Fibroblast of pulmonary artery (primary cell): ENCODE measurements around the gene EFNA4.
A peak's percentile ranks its signal among the peaks of the same experiment; 100 is the strongest.

Experiments used
- DNase-seq: peaks from one replicate; pipeline ENCODE4 v3.0.0-alpha.2; 2010; ENCODE audit warnings: low read depth
- H3K4me3 ChIP-seq: replicated peaks from 2 replicates; pipeline ENCODE4 v1.5.1; 2011; ENCODE audit warnings: low read depth, mild to moderate bottlenecking, control low read depth, low read length, moderate library complexity
- CTCF ChIP-seq: IDR thresholded peaks from 2 replicates; pipeline ENCODE4 v1.5.1; 2011; ENCODE audit warnings: mild to moderate bottlenecking, control low read depth, low read length, inconsistent platforms; ENCODE audit errors: missing control alignments

EFNA4 gene

GRCh38 chr1:155075535-155075934, 12.0 kb downstream of the EFNA4 start:
- TF ChIP-seq CTCF = no peak
- no peak for DNase-seq
- no peak overlapping the region for H3K4me3 ChIP-seq

GRCh38 chr1:155076371-155076770, 12.8 kb downstream of the EFNA4 start:
- no peak for TF ChIP-seq CTCF
- no peak for DNase-seq
- no peak overlapping the region for H3K4me3 ChIP-seq

- H3K4me3 ChIP-seq = no peak overlapping the region
- TF ChIP-seq CTCF = no peak
- no peak for DNase-seq
Measured at GRCh38 chr1:155077346-155077745, 13.8 kb downstream of the EFNA4 start.

GRCh38 chr1:155077758-155078445, 14.4 kb downstream of the EFNA4 start:
- no peak for DNase-seq
- no peak for TF ChIP-seq CTCF
- no peak overlapping the region for H3K4me3 ChIP-seq

- peak; percentile 48 for DNase-seq
- peak within 1 kb of the TSS; percentile 40 for H3K4me3 ChIP-seq
- TF ChIP-seq CTCF = no peak
Measured at GRCh38 chr1:155078469-155079209, 15.1 kb downstream of the EFNA4 start, which contains the start of gene EFNA3. TSS of gene EFNA3 (plus strand) at chr1:155078837. CDS start at chr1:155078942, 105 bp downstream.

- H3K4me3 ChIP-seq = peak overlapping the region; percentile 40
- no peak for TF ChIP-seq CTCF
- no peak for DNase-seq
Measured at GRCh38 chr1:155079210-155079486, 15.6 kb downstream of the EFNA4 start.
